Measurements from ENCODE around the gene KDM4C.

The KDM4C gene

DNA sequence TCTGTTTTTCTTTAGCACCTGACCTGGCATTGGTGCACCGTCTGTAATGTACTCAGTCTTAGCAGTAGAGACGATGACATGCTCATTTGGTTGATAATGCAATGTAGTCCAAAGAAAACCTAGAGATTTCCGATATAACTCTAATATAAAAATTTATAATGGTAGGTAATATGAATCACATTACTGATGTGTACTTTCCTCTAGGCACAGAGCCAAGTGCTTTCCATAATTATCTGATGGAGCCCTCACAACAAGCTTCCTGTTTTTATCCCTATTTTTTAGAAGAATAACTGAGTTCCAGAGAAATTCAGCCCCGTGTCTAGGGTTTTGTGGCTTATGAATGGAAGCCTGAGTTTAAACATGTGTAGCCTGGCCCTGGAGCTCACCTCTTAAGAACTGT, 53.7 kb downstream of the KDM4C start:
- DNase-seq = no peak

DNA sequence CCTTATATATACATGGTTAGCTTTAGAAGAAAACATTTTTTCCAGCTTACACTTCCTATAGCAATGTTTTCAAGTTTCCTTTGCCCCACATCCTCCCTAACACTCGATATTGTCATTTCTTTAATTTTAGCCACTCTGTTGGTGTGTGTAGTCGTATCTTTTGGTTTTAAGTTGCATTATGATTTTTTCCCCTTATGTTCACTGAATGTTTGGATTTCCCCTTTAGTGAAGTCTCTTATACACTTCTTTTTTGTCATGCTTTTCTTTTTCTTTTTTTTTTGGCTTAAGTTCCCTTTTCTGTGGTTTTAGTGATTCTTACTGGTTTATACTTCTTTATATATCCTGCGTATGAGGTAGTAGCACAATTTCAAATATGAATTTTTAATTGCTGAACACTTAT, 58.8 kb downstream of the KDM4C start:
- DNase-seq = no peak

- DNase-seq = no peak
Observed at GRCh38 chr9:6818292-6818922, 60.6 kb downstream of the KDM4C start.

- no peak for DNase-seq
Observed at GRCh38 chr9:6819112-6819511, 61.3 kb downstream of the KDM4C start.

DNA sequence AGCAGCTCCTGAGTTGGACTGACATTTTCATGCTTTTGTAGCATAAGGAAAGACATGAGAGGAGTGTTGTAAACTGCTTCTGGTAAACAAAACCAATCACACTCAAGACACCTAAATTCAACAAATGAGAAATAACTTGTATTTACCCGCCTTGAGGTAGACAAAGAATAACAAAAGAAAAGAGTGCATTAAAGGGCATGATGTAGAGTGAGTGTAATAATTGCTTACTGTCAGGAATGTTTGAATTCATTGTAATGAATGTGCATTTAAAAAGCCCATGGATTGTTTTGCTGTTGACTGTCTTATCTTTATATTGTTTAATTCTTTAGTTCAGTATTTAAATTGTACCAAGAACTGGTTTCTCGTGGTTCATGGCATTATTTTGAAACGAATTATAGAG, 61.8 kb downstream of the KDM4C start:
- no peak for DNase-seq

DNA sequence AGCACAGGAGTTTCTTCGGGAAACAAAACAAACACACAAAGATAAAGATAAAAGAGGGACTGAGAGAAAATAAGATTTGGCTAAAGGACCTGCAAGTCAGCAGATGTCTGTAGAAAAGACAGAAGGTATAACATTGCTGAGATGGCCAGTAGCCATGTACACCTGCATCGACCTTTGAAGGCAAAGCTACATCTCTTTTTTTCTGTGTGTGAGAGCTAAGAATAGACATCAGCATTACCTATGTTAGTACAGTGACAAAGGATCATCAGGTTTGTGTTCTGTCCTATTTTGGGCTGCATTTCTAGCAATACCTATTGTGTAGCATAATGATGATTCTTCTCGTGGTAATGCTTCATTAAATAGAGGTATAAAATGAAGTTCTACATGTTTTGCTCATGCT, 64.9 kb downstream of the KDM4C start:
- DNase-seq = no peak

DNA sequence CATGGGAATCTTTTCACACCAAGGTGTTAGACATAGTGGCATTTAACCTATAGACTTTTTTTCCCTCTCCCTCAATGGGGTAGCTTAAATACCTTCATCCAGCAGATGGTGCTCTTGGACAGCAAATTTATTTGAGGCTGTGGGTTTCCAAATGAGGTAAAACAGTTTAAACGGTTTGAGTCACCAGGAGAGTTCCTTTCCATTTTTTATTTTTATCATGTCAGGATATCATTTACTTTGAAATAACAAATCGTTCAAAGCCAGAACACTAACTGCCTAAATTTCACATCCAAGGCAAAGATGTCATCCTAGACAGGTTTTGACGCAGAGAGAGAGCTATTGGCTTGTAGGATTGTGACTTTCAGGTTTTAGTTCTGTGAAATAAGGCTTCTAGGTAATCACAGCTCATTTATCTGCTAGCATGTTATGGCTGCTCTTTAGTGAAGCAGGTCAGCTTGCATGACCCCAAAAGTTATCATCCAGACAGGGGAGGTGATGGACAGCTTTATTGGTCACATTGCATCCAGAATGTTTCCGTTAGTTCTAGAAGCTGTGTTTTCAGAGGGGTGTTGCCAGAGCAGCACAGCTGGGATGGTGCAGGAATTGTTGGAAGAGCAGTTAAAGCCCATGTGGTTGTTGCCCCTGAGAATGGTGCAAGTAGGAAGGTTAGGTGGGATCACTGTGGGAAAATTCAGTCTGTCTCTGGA, 69.8 kb downstream of the KDM4C start:
- peak; percentile 66 for DNase-seq

- no peak for DNase-seq
Observed at GRCh38 chr9:6829027-6829426, 71.3 kb downstream of the KDM4C start.

DNA sequence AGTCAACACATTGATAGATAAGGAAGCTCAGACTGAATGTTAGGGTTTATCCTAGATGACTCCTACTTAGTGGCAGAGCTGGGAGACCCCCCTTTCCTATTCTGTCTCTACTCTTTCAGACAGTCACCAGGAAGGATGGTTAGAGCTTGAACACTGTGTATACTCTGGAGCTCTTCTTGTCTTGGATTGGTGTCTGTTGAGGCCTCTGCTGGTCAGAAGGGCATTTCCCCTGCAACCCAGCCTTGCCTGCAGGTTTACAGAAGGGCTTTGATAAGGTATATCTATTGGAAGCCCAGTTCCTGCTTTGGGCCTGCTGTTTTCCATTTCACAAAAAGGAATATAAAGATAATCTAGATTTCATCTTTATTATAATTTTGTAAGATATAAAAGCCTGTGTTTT, 71.8 kb downstream of the KDM4C start:
- DNase-seq = no peak

DNA sequence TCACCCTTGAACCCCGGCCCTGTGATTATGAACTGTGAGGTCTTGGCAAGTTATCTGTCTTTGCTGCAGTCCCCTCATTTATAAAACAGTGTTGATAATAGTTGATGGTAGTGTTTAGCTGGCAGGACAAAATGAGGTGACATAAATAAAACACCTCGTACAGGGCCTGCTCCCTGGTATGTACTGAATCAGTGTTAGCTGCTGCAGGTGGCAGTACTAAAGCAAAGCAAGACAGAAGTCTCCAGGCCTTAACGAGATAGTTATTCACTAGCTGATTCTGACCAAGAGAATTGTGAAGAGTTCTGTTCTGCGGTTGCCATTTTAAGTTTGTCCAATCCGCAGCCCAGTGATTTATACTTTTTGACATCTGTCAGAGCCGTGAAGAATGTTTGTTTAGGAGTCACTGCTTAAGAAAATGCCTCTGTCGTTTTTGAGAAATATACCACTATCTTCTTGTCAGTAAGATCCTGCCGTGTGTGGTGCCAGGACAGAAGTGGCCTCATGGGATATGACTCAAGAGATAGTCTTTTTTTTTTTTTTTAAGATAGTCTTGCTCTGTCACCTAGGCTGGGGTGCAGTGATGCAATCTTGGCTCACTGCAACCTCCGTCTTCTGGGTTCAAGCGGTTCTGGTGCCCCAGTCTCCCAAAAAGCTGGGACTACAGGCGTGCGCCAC, 75.9 kb downstream of the KDM4C start:
- no peak for DNase-seq

DNA sequence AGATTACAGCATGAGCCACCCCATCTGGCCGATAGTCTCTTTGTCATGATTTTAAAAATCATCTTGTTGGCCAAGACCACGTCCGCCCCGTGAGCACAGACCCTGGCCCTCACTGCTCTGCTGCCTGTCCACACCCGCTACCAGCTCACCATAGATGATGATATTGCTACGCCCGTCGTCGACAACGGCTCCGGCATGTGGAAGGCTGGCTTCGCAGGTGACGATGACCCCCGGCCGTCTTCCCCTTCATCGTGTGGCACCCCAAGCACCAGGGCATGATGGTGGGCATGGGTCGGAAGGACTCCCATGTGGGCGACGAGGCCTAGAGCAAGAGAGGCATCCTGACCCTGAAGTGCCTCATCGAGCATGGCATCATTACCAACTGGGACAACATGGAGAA, 76.5 kb downstream of the KDM4C start:
- no peak for DNase-seq

DNA sequence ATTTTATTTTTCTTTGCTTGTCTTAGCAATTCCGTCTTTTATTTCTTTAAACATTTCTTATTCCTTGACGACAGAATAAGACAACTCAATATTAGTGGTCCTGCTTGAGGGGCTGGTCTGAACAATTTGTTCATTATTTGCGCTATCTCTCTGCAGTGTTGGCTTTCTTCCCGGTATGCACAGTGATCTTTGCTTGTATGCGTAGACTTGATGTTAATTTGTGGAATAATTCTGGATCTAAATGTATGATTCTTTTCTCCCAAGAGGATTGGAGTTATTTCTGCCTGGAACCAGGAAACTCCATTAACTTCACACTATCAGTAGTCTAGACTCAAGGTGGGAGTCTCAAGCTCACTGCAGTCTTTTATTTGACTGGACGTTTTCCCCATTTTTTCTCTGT, 80.4 kb downstream of the KDM4C start:
- no peak for DNase-seq

DNA sequence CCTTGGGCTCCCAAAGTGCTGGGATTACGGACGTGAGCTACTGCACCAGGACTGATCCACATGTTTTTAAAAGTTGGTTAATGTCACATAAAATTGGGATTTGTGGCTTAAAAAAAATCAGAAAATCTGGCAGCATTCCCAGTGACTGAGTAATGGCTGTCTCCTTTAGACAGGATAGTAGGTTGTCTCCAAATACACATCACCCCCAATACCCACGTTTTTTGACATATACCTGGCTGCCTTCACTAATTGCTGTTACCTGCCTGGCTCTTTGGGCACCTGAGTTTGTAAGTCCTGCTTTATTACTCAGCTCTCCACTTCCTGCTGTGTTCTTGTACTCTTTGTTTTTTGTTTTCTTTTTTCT, 84.8 kb downstream of the KDM4C start:
- DNase-seq = no peak

GRCh38 chr9:6843742-6844141, 86.0 kb downstream of the KDM4C start:
- no peak for DNase-seq

GRCh38 chr9:6844267-6844666, 86.5 kb downstream of the KDM4C start:
- DNase-seq = no peak

- no peak for DNase-seq
Observed at GRCh38 chr9:6845128-6845826, 87.5 kb downstream of the KDM4C start.

GRCh38 chr9:6845880-6846279, 88.1 kb downstream of the KDM4C start:
- DNase-seq = peak; percentile 78

GRCh38 chr9:6852243-6852963, 94.6 kb downstream of the KDM4C start:
- DNase-seq = no peak

DNA sequence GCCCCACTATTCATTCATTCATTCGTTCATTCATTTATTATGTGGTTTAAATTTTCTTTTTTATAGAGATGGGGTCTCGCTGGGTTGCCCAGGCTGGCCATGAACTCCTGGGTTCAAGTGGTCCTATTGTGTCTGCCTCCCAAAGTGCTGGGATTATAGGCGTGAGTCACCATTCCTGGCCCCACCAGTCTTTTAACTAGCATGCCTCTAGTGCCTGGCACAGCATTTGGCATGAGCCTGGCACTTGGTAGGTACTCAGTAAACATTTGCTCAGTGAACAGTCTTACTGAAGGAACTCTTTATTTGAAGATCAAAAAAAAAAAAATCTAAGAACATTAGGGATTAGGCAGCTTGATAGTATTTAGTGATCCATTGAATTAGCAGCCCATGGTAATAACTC, 98.1 kb downstream of the KDM4C start:
- peak; percentile 10 for DNase-seq

GRCh38 chr9:6864102-6864501, 106.3 kb downstream of the KDM4C start:
- no peak for DNase-seq

- no peak for DNase-seq
Observed at GRCh38 chr9:6869081-6869948, 111.5 kb downstream of the KDM4C start.

- DNase-seq = no peak
Observed at GRCh38 chr9:6870149-6870548, 112.4 kb downstream of the KDM4C start.

Data from DMS53 (cell line).